ENCODE data around the gene P2RY2. TPM values are rescaled to one million over a fixed set of nuclear protein-coding genes. Genes with fewer than 3 reads are reported as not detected.

Gene P2RY2
- total RNA-seq, 2 donors from 2014 or later: 3.5 to 5.7 TPM

GRCh38 chr11:73284106-73284505 is 66.0 kb downstream of the P2RY2 start:
- TF ChIP-seq, protein P1, sequence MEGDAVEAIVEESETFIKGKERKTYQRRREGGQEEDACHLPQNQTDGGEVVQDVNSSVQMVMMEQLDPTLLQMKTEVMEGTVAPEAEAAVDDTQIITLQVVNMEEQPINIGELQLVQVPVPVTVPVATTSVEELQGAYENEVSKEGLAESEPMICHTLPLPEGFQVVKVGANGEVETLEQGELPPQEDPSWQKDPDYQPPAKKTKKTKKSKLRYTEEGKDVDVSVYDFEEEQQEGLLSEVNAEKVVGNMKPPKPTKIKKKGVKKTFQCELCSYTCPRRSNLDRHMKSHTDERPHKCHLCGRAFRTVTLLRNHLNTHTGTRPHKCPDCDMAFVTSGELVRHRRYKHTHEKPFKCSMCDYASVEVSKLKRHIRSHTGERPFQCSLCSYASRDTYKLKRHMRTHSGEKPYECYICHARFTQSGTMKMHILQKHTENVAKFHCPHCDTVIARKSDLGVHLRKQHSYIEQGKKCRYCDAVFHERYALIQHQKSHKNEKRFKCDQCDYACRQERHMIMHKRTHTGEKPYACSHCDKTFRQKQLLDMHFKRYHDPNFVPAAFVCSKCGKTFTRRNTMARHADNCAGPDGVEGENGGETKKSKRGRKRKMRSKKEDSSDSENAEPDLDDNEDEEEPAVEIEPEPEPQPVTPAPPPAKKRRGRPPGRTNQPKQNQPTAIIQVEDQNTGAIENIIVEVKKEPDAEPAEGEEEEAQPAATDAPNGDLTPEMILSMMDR (IDR thresholded peaks at IDR 0.05): no peak
- Histone ChIP-seq H3K9me3 (no peaks in the 10 kb centered on the region), H3K4me3 (no peak overlapping the region), H3K4me1 (ENCODE audit: control insufficient read depth in 1 of 2, low read depth in 2 of 2) (peaks cover 10 to 12% of the 10 kb centered on the region in 2 donors), H3K36me3 (no peaks in the 10 kb centered on the region), H3K27ac (no peak overlapping the region), H3K27me3 (replicated peaks; ENCODE audit: insufficient read depth) (no peaks in the 10 kb centered on the region)
- DNase-seq (ENCODE audit: low spot score) (no peak), ATAC-seq (ENCODE audit: insufficient number of reproducible peaks, low FRiP score, low read depth) (no peak)

DNA sequence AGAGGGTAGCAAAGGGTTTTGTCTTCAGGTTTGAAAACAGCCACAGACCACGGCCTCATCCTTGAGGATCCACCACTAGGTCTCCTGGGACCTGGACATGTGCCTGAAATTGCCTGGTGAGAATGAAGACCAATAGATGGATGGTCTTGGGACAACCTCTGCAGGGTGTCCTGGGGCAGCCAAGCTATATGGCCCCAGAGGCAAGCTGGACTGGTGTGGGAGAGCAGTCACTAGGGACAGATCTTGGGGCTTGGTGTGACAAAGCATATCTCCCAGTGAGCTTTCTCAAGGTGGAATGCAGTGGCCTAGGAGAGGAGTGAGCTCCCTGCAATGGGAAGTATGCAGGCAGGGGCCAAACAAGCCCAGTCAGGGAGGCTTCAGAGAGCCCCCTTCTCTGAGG is 67.6 kb downstream of the P2RY2 start:
- H3K27me3 ChIP-seq (replicated peaks; ENCODE audit: insufficient read depth): no peaks in the 10 kb centered on the region
- H3K4me1 ChIP-seq (ENCODE audit: control insufficient read depth in 1 of 2, low read depth in 2 of 2): peaks cover 17 to 18% of the 10 kb centered on the region in 2 donors
- no peak for DNase-seq (ENCODE audit: low spot score)
- TF ChIP-seq, protein P1 (IDR thresholded peaks at IDR 0.05): no peak
- H3K27ac ChIP-seq: no peak overlapping the region
- H3K36me3 ChIP-seq: no peaks in the 10 kb centered on the region
- no peaks in the 10 kb centered on the region for H3K9me3 ChIP-seq
- no peak overlapping the region for H3K4me3 ChIP-seq
- no peak for ATAC-seq (ENCODE audit: insufficient number of reproducible peaks, low FRiP score, low read depth)

Other genes with a start within 250 kb of the P2RY2 start
- 10 to 100 TPM; 56.5 to 75.3 TPM for gene FCHSD2, start 76.0 kb upstream of the P2RY2 start, total RNA-seq
- gene P2RY6, start 54.1 kb downstream of the P2RY2 start, total RNA-seq: 10 to 100 TPM in 1 of 2 donors, 1 to 10 TPM in 1; 7.7 to 13.4 TPM
- 100 to 1,000 TPM; 244 to 308 TPM for gene ARHGEF17, start 90.0 kb downstream of the P2RY2 start, total RNA-seq
- 10 to 100 TPM in 1 of 2 donors, 1 to 10 TPM in 1; 6.5 to 14.2 TPM for gene RELT, start 158.1 kb downstream of the P2RY2 start, total RNA-seq